ENCODE results near the gene ADAMTSL1. TPM values are rescaled to one million over a fixed set of nuclear protein-coding genes. Genes with fewer than 3 reads are reported as not detected.

Gene ADAMTSL1
- total and polyA plus RNA-seq, 2 of the 13 experiments (the other 11 are each of a cell fraction or from before 2014, with no cell fraction given) = not detected

- TF ChIP-seq ZBTB3 (CRISPR knock-in tag; IDR thresholded peaks at IDR 0.05; ENCODE audit: borderline replicate concordance, low read depth) = no peak
These were observed at the start of gene ADAMTSL1 (continued) for GRCh38 chr9:18473652-18474279.

DNA sequence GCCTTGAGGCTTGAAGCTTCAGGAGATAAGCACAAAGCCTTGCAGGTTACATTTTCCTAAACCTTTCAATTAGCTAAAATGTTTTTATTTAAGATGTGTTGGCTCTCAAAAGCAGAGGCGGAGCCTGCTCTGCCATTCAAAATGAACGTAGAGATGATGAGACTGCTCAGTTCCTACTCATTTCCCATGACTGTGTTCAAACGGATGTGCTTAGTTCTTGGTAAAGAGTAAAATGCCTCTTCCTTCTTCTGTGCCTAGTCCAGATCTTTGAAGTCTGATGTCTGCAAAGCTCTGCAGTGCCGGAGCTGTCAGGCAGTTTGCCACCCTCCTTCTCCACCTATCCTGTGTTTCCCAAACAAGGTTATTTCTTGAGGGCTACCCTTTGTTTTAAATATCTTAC, 46.3 kb upstream of the ADAMTSL1 start:
- ChIA-PET CTCF (ENCODE audit: low intra/inter-chr PET ratio, low total read pairs) (no interaction called here), POLR2A (no interaction called here)
- H3K4me2 ChIP-seq (ENCODE audit: low read depth, low read length) = no peak overlapping the region
- intact Hi-C loops (cut with micrococcal nuclease; ENCODE audit: unreplicated experiment) (no loop called here), in situ Hi-C loops (cut with HindIII; ENCODE audit: extremely low pct_ligation_motif_present, low pct_unique_long_range_greater_than_20kb) (no loop called here)
- DNase-seq (ENCODE audit: low spot score) = no peak
- no peak overlapping the region for H3K9ac ChIP-seq (ENCODE audit: insufficient read depth, low read depth, low read length)
- no peaks in the 10 kb centered on the region for H3K79me2 ChIP-seq (ENCODE audit: insufficient read depth, low read length)
- BruUV-seq (replicated peaks) = no TSS peak
- H3K36me3 ChIP-seq (replicated peaks in 1 of 2; ENCODE audit: control insufficient read depth in 1 of 2, insufficient read depth in 2 of 2, low read length in 2 of 2) = no peaks in the 10 kb centered on the region
- no peaks in the 10 kb centered on the region for H3K4me1 ChIP-seq (ENCODE audit: insufficient read depth, low read length)
- no peaks in the 10 kb centered on the region for H4K20me1 ChIP-seq (ENCODE audit: insufficient read depth, low read length)
- no peak overlapping the region for H3K27ac ChIP-seq (ENCODE audit: extremely low read length, insufficient read depth, low read length)
- no peaks in the 10 kb centered on the region for H3K9me3 ChIP-seq (ENCODE audit: low read length)
- no peak for ATAC-seq
- H3K4me3 ChIP-seq (replicated peaks in 1 of 3; ENCODE audit: insufficient read depth in 1 of 3, low read depth in 2 of 3, low read length in 3 of 3) = no peak overlapping the region
- no peaks in the 10 kb centered on the region for H3K27me3 ChIP-seq (ENCODE audit: control insufficient read depth in 1 of 2, insufficient read depth in 2 of 2, low read length in 2 of 2)
- H2AFZ ChIP-seq (ENCODE audit: low read length) = no peak overlapping the region
- FAIRE-seq = no peak
- WGBS (ENCODE audit: low lambda C conversion rate) = 47% methylated on average over 4 of the region's 4 CpGs
- TF ChIP-seq PHF20 (CRISPR knock-in tag; IDR thresholded peaks at IDR 0.05) = no peak
- no peak for TF ChIP-seq NONO (IDR thresholded peaks at IDR 0.05)
- TF ChIP-seq NONO (CRISPR knock-in tag; conservative IDR thresholded peaks at IDR 0.05) = no peak
- TF ChIP-seq MEIS1 (CRISPR knock-in tag; IDR thresholded peaks at IDR 0.05; ENCODE audit: borderline replicate concordance) = no peak
- no peak for TF ChIP-seq NFATC3 (CRISPR knock-in tag; IDR thresholded peaks at IDR 0.05)
- TF ChIP-seq ZIK1 (CRISPR knock-in tag; IDR thresholded peaks at IDR 0.05; ENCODE audit: borderline replicate concordance, low read depth) = no peak
- TF ChIP-seq, protein P1, sequence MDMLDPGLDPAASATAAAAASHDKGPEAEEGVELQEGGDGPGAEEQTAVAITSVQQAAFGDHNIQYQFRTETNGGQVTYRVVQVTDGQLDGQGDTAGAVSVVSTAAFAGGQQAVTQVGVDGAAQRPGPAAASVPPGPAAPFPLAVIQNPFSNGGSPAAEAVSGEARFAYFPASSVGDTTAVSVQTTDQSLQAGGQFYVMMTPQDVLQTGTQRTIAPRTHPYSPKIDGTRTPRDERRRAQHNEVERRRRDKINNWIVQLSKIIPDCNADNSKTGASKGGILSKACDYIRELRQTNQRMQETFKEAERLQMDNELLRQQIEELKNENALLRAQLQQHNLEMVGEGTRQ (IDR thresholded peaks at IDR 0.05; ENCODE audit: low read depth, low read length) = no peak
- TF ChIP-seq, protein P1 (CRISPR knock-in tag; IDR thresholded peaks at IDR 0.05; ENCODE audit: borderline replicate concordance) = no peak
- no peak for TF ChIP-seq MLXIP (CRISPR knock-in tag; IDR thresholded peaks at IDR 0.05; ENCODE audit: borderline replicate concordance)
- TF ChIP-seq, protein P2, sequence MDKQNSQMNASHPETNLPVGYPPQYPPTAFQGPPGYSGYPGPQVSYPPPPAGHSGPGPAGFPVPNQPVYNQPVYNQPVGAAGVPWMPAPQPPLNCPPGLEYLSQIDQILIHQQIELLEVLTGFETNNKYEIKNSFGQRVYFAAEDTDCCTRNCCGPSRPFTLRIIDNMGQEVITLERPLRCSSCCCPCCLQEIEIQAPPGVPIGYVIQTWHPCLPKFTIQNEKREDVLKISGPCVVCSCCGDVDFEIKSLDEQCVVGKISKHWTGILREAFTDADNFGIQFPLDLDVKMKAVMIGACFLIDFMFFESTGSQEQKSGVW (CRISPR knock-in tag; IDR thresholded peaks at IDR 0.05; ENCODE audit: borderline replicate concordance) = no peak

Measured in HepG2 (cell line).